Osteocyte (in vitro differentiated cells): ENCODE data around the gene HOXD10. TPM values are rescaled to one million over a fixed set of nuclear protein-coding genes. Genes with fewer than 3 reads are reported as not detected.

Experiments used
- DNase-seq: peaks from one replicate; pipeline ENCODE4 v3.0.0; 2021; ENCODE audit warnings: mixed read lengths; ENCODE audit not compliant: unreplicated experiment; ENCODE audit errors: extremely low spot score
- H3K27ac Mint-ChIP-seq: one replicate; pipeline ENCODE4 v1.8.0; 2021; ENCODE audit warnings: mild to moderate bottlenecking, mixed read lengths; ENCODE audit not compliant: unreplicated experiment
- H3K27me3 Mint-ChIP-seq: one replicate; pipeline ENCODE4 v1.8.0; 2021; ENCODE audit warnings: mixed read lengths; ENCODE audit not compliant: unreplicated experiment
- H3K36me3 Mint-ChIP-seq: one replicate; pipeline ENCODE4 v1.8.0; 2021; ENCODE audit warnings: mixed read lengths; ENCODE audit not compliant: unreplicated experiment
- H3K4me1 Mint-ChIP-seq: one replicate; pipeline ENCODE4 v1.8.0; 2021; ENCODE audit warnings: mixed read lengths; ENCODE audit not compliant: unreplicated experiment
- H3K4me3 Mint-ChIP-seq: one replicate; pipeline ENCODE4 v1.8.0; 2021; ENCODE audit warnings: mild to moderate bottlenecking, moderate library complexity, mixed read lengths; ENCODE audit not compliant: unreplicated experiment
- H3K9me3 Mint-ChIP-seq: one replicate; pipeline ENCODE4 v1.8.0; 2021; ENCODE audit warnings: mixed read lengths; ENCODE audit not compliant: unreplicated experiment
- CTCF ChIP-seq: fragments of 200-600 bp; sonication (generic); IDR thresholded peaks from 2 replicates; pipeline ENCODE4 v1.5.0; 2021; ENCODE audit warnings: antibody characterized with exemption, mild to moderate bottlenecking, moderate library complexity
- total RNA-seq: library from RNA; stranded (reverse); gene quantifications from 2 replicates; pipeline ENCODE4 v1.2.1, GENCODE V29; 2021

HOXD10 gene
- total RNA-seq, 1 donor from 2014 or later, result not detected

DNA sequence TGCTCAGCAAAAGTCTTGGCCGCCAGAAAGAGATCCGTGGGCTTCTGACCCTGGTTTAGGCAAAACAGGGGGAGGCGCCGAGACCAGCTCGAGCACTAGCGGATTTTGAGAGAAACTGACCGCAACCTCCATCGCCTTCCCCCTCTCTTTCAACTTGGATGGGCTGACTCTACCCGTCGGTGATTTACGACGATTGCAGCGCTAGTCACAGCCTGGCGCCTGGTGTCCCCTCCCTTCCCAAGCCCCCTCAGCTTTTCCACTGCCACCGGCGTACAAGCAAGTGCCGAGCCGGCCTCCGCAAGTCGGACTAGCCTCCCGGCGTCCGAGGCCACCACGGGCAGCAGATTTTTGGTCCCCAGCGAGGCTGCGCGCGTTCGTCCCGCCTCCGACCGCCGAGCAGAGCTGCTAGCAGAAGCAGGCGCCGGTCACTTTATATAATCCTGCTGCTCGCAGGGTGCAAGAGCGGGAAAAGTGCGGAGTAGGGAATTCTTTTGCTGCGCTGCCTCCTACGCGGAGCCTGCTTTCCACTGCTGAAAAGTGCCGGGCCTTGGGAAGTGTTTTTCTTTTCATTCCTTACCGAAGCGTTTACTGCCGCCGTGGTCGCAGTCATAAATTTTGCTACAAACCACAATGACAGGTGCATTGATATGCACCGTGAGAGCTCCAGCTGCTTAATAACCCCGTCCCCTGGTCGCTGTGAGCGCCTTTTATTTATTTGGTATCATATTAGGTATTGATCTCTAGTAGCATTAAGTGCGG is 48.2 kb downstream of the HOXD10 start:
- Mint-ChIP-seq H3K4me3 (no peak overlapping the region), H3K9me3 (peaks cover 3% of the 10 kb centered on the region), H3K27ac (no peak overlapping the region), H3K36me3 (no peaks in the 10 kb centered on the region), H3K27me3 (peaks cover 81% of the 10 kb centered on the region), H3K4me1 (peaks cover 5% of the 10 kb centered on the region)
- no peak for TF ChIP-seq CTCF
- no peak for DNase-seq

- Mint-ChIP-seq H3K9me3 (peaks cover 3% of the 10 kb centered on the region), H3K27me3 (peaks cover 78% of the 10 kb centered on the region), H3K27ac (no peak overlapping the region), H3K4me1 (peaks cover 5% of the 10 kb centered on the region), H3K4me3 (no peak overlapping the region), H3K36me3 (no peaks in the 10 kb centered on the region)
- no peak for DNase-seq
- no peak for TF ChIP-seq CTCF
These were observed 48.9 kb downstream of the HOXD10 start for GRCh38 chr2:176165370-176166050.

DNA sequence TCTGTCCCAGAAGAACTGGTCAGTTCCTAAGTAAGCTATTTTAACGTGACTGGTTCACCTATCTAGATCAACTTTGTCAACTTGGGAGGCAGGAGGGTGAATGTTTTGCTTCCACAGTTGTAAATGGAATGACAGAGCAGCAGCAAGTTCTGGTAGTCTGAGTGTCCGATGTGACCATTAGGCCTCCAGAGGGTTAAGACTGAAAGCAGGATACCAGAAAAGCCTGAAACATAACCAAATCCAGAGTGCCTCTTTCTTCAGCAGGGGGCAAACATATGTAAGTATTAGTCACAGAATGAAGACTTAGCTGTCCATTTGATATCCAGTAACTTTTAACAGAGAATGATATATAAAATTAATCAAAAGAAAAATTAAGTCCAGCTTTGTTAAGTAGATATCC is 49.7 kb downstream of the HOXD10 start:
- H3K4me1 Mint-ChIP-seq, result peaks cover 5% of the 10 kb centered on the region
- no peak overlapping the region for H3K4me3 Mint-ChIP-seq
- no peaks in the 10 kb centered on the region for H3K36me3 Mint-ChIP-seq
- H3K9me3 Mint-ChIP-seq, result peaks cover 3% of the 10 kb centered on the region
- TF ChIP-seq CTCF, result no peak
- H3K27ac Mint-ChIP-seq, result no peak overlapping the region
- peaks cover 79% of the 10 kb centered on the region for H3K27me3 Mint-ChIP-seq
- DNase-seq, result no peak

- Mint-ChIP-seq H3K27me3 (peaks cover 77% of the 10 kb centered on the region), H3K36me3 (no peaks in the 10 kb centered on the region), H3K4me3 (no peak overlapping the region), H3K4me1 (no peaks in the 10 kb centered on the region), H3K27ac (no peak overlapping the region), H3K9me3 (peaks cover 3% of the 10 kb centered on the region)
- no peak for TF ChIP-seq CTCF
- DNase-seq, result no peak
These were observed 50.8 kb downstream of the HOXD10 start for GRCh38 chr2:176167398-176167797.

DNA sequence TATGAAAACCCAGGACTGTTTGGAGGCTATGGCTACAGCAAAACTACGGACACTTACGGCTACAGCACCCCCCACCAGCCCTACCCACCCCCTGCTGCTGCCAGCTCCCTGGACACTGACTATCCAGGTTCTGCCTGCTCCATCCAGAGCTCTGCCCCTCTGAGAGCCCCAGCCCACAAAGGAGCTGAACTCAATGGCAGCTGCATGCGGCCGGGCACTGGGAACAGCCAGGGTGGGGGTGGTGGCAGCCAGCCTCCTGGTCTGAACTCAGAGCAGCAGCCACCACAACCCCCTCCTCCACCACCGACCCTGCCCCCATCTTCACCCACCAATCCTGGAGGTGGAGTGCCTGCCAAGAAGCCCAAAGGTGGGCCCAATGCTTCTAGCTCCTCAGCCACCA is 52.6 kb downstream of the HOXD10 start:
- Mint-ChIP-seq H3K4me1 (no peaks in the 10 kb centered on the region), H3K27ac (no peak overlapping the region), H3K36me3 (no peaks in the 10 kb centered on the region), H3K27me3 (peaks cover 82% of the 10 kb centered on the region), H3K9me3 (peaks cover 2% of the 10 kb centered on the region), H3K4me3 (no peak overlapping the region)
- no peak for DNase-seq
- no peak for TF ChIP-seq CTCF
